Fibroblast of villous mesenchyme (primary cell): ENCODE measurements around the gene PAIP2. TPM values are rescaled to one million over a fixed set of nuclear protein-coding genes. Genes with fewer than 3 reads are reported as not detected.

Experiments
- DNase-seq: peaks from one replicate; pipeline ENCODE4 v3.0.0-alpha.2; 2010; ENCODE audit warnings: low read depth
- H3K4me3 ChIP-seq: 2 replicates; pipeline ENCODE4 v1.5.1; 2011; ENCODE audit warnings: low read depth, mild to moderate bottlenecking, low read length
- CTCF ChIP-seq: IDR thresholded peaks from 2 replicates; pipeline ENCODE4 v1.5.1; 2012; ENCODE audit warnings: low read depth, mild to moderate bottlenecking, low read length; ENCODE audit not compliant: insufficient read depth
- total RNA-seq: library from RNA; depleted of rRNA; stranded (reverse); fragments of >200 nt; gene quantifications from 2 replicates; pipeline ENCODE4 v1.2.3, GENCODE V29; 2012

The PAIP2 gene
- total RNA-seq, 1 donor, result 56.1 TPM

GRCh38 chr5:139296862-139297326 lies 44.8 kb upstream of the PAIP2 start:
- no peak for TF ChIP-seq CTCF

DNA sequence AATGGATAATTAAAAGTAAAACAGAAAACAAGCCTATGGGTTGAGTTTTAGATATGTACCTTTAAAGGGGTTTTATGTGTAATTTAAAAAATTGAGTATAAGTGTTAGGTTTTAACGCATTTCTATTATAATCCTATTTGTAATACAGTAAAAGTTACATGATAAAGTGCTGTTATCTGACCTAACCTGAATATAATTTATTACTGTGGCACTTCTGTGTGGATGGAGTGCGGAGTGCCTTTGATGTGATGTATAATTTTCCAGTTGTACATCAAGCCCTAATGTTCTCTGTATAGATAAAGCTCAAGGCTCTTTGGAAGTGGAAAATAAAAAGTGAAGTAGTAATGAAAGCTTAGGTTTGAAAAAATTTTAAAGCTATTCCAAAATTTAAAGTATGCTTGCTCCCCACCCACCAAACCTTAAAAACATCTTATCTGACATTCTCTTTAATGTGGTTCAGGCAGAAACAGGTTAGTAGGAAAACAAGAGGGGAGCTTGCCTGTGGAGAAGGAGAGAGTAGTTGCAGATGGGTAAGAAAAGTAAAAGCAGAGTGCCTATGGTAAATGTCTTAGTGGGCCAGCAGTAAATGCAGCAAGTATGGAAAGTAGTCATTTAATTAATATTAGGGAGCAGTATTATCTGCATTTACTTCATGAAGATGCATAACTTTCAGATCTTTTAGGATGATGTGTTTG lies 44.1 kb upstream of the PAIP2 start:
- DNase-seq, result no peak
- H3K4me3 ChIP-seq, result no peak overlapping the region
- no peak for TF ChIP-seq CTCF

More at GRCh38 chr5:139296862-139297326, 44.8 kb upstream of the PAIP2 start:
- DNase-seq, result no peak
- no peak overlapping the region for H3K4me3 ChIP-seq

- no peak overlapping the region for H3K4me3 ChIP-seq
- no peak for DNase-seq
- no peak for TF ChIP-seq CTCF
Observed at GRCh38 chr5:139298242-139298641, 43.4 kb upstream of the PAIP2 start.

- TF ChIP-seq CTCF, result no peak
- no peak overlapping the region for H3K4me3 ChIP-seq
- DNase-seq, result no peak
Observed at GRCh38 chr5:139299486-139299885, 42.2 kb upstream of the PAIP2 start.

DNA sequence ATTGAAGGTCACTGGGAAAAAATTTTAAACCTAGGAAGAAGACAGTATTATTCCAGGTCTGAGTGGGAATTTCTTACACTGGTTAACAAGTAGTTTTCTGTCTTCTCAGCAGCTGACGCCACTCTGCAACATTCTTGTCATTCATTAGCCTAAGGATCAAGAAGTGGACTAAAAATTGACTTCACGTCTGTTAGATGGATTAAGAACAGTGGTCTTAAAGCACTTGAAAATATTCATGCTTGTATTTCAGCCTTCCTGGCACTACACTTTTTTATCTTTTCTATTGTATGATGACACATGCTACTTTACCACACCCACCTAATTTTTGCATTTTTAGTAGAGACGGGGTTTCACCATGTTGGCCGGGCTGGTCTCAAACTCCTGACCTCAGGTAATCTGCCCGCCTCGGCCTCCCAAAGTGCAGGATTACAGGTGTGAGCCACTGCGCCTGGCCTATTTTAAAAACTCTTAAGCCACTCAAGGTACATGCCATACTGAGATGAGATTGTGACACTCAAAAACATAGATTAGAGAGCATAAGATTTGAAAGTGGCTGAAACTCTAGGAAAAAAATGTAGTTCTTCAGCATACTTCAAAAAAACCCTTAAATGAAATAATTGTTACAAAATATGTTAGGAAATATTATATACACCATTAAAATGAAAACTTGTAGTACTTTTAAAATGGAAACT lies 39.7 kb upstream of the PAIP2 start:
- no peak for TF ChIP-seq CTCF
- DNase-seq, result no peak
- no peak overlapping the region for H3K4me3 ChIP-seq

DNA sequence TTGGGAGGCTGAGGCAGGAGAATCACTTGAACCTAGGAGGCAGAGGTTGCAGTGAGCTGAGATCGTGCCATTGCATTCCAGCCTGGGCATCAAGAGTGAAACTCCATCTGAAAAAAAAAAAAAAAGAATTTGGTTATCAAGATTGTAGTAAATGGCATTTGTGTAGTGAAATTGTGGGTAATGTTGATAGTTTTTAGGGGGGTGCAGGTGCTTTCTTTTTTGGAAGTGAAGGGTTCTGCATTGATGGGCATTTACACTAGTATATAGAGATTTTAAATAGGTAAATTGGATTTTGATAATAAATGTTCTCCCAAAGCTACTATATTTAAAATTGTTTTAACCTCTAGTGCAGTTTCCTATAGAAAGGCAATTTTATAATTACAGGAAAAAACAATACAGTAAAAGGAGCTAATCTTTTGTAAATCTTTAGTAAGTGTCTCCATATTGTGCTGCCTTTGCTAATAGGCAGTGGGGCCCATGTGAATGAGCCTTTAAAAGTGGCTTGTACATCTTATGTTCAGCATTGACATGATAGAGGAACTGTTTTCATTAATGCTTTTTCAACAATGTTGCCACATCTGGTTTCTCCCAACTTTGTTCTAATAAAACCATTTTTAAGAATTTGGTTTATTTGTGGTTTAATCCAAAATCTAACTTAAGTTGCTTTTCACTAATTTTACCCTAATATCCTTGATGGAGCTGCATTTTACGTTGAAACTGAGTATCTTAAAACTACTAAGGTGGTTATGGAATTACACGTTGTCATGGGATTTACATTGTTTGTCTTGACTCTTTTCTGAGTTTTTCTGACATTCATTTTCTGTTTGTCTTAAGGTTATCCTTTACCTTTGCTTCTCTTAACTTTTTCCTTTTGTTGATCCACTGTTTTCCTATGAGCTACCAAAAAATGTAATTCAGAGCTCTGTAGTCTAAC lies 37.0 kb upstream of the PAIP2 start:
- TF ChIP-seq CTCF, result no peak
- DNase-seq, result no peak
- no peak overlapping the region for H3K4me3 ChIP-seq
